ENCODE data around the gene ALK.

The ALK gene

DNA sequence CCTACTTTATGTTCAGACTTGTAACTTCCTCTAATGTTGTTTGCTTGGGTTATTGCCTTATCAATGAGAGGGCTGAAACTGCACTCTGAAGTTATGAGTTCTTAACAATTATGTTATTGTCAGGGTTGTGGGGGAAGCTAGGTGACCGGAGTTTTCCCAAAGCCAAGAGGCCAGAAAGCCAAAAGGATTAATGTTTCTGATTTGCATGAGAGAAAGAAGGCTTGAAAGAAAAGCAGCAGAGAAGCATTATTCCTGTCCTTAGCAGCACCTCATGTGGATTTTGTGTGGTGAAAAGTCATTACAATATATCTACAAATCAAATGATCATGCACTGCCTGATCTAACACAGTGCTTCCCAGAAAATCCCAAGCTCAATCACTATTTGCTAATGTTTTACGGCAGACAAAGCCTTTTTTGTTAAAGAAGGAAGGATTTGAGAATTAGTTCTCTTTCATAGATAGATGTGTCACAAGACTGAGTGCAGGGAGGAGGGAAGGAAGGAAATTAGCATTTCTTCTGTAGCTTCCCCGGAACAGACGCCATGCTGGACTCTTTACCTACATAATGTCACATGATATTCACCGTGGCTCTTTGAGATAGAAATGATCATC is 203.2 kb downstream of the ALK start:
- DNase-seq (ENCODE audit: low read depth): no peak

DNA sequence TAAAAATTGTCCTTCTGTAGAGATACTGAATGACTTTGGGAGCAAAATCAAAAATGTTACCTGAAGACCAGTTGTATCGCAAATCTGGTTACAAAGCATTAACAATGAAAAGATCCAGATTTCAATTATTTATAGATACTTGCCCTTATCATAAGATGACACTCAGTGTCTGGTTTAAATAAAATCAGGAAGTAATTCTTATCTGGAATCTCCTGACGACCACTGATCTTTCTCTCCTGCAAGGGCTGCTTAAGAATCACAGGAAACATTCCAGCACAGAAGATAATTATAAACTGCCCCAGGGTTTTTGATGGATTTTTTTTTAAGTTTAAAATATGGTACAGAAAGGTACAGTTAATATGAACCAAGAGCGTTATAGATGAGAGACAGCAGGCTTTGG is 205.7 kb downstream of the ALK start:
- DNase-seq (ENCODE audit: low read depth): no peak

- no peak for DNase-seq (ENCODE audit: low read depth)
Observed at GRCh38 chr2:29714333-29714732, 207.1 kb downstream of the ALK start.

GRCh38 chr2:29706171-29706720 is 215.1 kb downstream of the ALK start:
- DNase-seq (ENCODE audit: low read depth): no peak

GRCh38 chr2:29705616-29706015 is 215.8 kb downstream of the ALK start:
- DNase-seq (ENCODE audit: low read depth): no peak

DNA sequence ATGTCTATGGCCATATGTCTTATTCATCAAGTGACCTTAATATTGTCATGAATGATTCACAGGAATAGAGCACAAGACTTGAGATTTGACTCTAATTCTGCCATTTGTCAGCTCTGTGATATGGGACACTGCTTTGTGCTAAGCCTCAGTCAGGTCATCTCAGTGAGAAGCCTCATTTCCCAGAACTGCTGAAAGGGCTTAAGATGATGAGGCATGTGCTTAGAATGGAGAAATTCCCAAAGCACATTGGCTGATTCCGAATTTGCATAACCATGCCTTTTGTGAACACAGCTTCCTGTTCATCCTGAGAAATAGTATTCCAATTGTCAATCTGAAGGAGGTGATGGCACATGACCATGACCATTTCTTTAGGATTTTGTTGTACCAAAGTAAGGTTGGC is 218.1 kb downstream of the ALK start:
- DNase-seq (ENCODE audit: low read depth): no peak

DNA sequence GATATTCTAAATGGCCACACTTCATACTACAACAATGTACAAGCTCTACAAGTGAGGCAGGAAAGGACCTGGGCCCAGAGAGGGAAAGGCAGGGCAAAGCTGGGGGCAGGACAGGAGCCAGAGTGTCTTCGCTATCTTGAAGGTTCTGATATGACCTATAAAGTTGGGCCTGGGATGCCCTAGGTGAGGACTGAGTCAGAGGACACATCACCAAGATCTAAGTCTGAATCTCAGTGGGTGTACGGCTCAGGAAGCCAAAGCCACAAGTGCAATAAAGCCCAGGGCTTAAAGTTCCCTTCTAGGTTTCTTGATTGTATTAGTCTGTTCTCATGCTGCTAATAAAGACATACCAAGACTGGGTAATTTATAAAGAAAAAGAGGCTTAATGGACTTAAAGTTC is 219.1 kb downstream of the ALK start:
- no peak for DNase-seq (ENCODE audit: low read depth)

GRCh38 chr2:29700560-29700959 is 220.8 kb downstream of the ALK start:
- no peak for DNase-seq (ENCODE audit: low read depth)

DNA sequence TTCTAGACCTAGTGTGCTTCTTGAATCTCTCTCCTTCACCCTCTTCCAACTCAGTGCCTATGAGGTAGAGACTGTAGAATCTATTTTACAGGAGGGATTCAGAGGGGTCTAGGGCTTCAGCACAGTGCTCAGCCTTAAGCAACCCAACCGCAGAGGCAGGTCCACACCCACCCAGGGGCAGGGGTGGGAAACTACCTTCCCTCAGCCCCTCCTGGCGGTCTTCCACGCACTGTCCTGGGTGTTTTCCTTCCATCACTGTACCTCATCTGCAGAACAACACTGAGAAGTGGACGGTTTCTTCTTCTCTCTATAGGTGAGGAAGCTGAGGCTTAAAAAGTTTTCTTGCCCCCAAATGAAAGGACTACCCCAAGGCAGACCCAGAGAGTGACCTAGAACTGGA is 222.3 kb downstream of the ALK start:
- no peak for DNase-seq (ENCODE audit: low read depth)

GRCh38 chr2:29698216-29698615 is 223.2 kb downstream of the ALK start:
- no peak for DNase-seq (ENCODE audit: low read depth)

DNA sequence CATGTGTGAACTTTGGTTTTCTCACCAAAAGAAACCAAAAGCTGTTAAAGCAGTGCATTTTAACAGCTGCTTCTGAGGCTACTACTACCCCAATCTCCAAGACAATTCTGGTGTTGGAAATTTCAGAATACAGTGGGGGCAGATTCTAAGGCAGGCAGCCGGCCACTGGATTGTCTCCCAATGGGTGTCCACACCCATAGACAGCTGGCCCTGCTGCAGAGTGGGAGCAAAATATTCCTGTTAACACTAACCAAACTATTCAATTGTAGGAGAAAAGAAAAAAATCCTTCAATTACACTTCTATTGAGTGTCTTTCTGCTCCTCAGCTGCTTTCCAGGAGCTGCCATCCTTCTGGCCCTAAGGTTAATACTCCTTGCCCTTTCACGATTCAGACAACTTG is 223.7 kb downstream of the ALK start:
- no peak for DNase-seq (ENCODE audit: low read depth)

DNA sequence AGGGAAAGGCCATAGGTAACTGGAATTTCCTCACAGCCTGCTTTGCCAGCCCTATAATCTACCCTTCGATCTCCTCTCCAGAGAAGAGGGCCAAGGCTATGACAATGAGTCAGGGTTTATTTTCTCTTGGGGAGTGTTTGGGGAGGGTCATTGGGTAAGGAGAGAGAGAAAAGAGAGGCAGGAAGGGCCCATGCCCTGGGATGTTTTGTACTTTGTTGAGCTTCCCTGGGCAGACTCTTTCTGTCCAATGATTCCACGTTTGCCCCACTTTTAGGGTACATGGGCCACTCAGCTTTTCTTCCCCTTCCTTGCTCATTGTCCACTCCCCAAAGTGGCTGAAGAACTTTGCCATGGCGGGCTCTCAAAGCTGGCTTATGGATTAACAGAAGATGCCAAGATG is 224.2 kb downstream of the ALK start:
- DNase-seq (ENCODE audit: low read depth): no peak

DNA sequence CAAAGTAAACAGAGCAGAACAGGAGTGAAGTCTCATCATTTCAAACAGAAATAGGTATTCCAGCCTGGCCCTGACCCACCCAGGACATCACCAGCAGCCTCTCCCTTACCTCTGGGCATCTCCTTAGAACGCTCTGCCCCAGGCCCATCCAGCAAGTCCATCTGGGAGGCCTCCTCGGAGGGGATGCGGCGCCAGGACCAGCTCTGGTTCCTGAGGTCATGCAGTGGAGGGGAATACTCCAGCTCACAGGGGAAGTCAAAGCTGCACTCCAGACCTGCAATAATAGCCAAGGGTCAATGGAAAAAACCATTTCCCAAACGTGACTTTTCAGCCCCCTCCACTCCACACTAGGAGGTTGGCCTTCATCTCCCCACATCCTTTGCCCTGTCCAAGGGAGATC is 226.6 kb downstream of the ALK start:
- no peak for DNase-seq (ENCODE audit: low read depth)

GRCh38 chr2:29691391-29691950 is 229.9 kb downstream of the ALK start:
- no peak for DNase-seq (ENCODE audit: low read depth)

DNA sequence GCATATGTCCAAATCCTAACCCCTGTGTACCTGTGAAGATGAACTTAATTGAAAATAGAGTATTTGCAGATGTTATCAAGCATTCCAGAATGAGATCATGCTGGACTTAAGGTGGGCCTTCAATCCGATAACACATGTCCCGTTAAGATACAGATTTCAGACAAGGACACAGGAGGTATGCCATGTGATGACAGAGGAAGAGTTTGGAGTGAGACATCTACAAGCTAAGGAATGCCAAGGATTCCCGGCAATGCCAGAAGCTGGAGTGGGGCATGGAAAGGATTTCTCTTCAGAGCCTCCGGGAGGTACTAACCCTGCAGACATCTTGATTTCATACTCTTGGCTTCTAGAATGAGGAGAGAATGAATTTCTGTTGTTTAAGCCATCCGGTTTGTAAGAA is 231.7 kb downstream of the ALK start:
- no peak for DNase-seq (ENCODE audit: low read depth)

- DNase-seq (ENCODE audit: low read depth): no peak
Observed at GRCh38 chr2:29688429-29688828, 233.0 kb downstream of the ALK start.

DNA sequence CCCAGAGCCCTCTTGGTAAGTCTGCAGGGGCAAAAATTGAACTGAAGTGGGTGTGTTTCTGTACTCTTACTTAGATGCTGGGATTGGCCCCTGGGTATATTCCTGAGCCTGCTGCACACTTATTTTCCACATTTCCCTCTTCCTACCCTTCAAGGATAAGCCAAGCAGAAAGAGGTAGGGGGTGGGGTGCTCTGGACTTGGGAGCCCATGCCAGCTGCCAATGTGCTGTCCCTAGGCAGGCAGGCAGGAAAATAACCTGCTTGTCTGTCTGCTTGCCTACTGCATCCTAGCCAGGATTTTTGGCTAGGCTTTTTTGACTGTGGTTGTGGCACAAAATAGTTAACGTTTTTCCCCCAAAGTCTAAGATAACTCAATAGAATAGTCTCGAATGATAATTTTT is 234.3 kb downstream of the ALK start:
- no peak for DNase-seq (ENCODE audit: low read depth)

DNA sequence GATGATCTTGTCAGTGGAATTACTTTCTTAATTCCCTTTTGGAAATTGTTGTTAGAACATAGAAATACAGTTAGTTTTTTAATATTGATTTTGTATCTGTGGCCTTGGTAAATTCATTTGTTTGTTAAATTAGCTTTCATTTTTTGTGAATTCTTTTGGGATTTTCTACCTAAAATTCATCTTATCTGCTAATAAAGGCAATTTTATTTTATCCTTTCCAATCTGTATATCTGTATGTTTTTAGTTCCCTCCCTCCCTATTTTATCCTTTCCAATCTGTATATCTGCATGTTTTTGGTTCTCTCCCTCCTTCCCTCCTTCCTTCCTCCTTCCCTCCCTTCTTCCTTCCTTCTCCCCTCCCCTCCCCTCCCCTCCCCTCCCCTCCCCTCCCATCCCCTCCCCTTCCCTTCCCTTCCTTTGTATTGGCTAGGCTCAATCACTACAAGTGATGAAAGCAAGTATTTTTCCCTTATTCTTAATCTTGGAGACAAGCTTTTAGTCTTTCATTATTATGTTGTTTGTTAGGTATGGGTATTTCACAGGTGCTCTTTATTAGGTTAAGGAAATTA is 244.4 kb downstream of the ALK start:
- no peak for DNase-seq (ENCODE audit: low read depth)

- no peak for DNase-seq (ENCODE audit: low read depth)
Observed at GRCh38 chr2:29664578-29664977, 256.8 kb downstream of the ALK start.

- peak; percentile 67 for DNase-seq (ENCODE audit: low read depth)
Observed at GRCh38 chr2:29663268-29663667, 258.1 kb downstream of the ALK start.

DNA sequence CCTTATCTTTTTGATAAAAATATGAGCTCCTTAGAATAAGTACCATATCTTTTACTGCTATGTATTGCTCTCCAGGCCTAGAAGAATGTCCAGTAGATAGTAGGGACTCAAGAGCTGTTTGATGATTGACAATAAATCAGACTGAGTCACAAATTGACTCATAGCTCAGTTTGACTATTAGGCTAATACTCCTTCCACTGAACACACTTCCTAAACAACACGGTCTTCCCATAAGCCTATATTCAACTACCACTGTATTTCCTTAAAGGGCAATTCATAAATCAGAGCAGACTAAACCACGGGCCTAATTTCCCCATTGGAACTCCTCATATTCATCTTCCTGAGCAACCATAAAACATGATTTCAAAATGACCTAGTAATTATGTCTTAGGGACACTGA is 258.5 kb downstream of the ALK start:
- no peak for DNase-seq (ENCODE audit: low read depth)

DNA sequence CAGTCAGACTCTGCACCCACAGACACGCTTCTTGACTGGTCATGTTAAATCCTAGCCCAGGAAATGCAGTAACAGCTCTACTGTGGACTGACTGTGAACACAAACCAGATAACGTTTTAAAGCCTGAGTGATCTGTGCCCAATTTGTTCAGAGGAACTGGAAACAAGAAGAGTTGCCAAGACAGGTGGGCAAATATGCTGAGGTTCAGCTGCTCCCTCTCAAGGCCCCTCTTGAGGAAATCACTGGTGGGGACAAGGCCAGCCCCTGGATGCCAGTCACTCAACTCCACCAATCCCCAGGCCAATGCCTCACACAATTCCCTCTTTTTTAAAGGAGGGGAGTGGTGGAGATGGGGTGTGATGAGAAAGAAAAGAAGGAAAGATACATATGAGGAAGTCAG is 261.2 kb downstream of the ALK start:
- no peak for DNase-seq (ENCODE audit: low read depth)

DNA sequence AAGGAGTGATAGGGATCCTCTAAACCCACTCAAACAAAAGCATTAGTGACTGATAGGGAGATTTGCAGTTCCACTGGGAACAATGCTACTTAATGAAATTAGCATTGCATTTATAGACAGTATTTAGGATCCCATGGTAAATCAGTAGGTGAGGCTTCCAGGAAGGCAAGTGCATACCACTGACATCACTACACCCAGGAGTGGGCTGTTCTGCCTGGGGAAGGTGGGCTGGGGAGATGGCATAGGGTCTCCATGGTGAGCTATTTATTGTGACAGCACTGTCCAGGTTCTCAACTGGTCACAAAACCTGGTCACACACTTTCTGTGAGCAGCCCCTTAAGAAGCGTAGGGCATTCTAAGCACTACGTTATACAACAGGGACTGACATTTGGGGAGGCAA is 262.2 kb downstream of the ALK start:
- no peak for DNase-seq (ENCODE audit: low read depth)

DNA sequence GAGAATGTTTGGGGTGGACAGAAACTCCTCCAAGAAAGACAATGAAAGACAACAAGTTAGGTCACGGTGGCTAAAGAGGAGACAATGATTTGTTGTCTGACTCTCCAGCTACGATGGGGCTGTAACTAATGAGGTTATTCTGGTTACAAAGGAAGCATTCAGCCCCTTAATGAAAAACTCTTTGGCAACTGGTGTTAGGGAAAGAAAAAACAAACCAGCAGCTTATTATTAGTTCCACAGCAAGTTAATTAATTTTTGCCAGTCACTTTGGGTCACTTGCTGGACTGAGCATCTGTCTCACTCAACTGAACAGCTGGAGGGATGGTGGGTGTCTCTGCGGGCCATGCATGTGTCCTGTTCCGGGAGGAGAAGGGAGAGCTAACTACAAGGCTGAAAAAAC is 263.7 kb downstream of the ALK start:
- no peak for DNase-seq (ENCODE audit: low read depth)

All from fibroblast of gingiva (primary cell).